Measurements from ENCODE around the gene TXNRD2.
"Not testable (repeated sequence)": the region's sequence is repeated elsewhere in the genome, so short reads cannot be mapped to it uniquely, and the experiment has no call there.

Gene TXNRD2

GRCh38 chr22:19840955-19841640 lies 100.5 kb downstream of the TXNRD2 start:
- no peak for TF ChIP-seq CTCF (IDR thresholded peaks at IDR 0.05; ENCODE audit: extremely low read depth, insufficient read depth, missing control alignments)
- in situ Hi-C loops (cut with MboI; ENCODE audit: low pct_unique_long_range_greater_than_20kb, low sequenced_read_pairs, unreplicated experiment): no loop called here
- DNase-seq (ENCODE audit: low spot score): no peak

GRCh38 chr22:19840059-19840458 lies 101.6 kb downstream of the TXNRD2 start:
- no peak for TF ChIP-seq CTCF (IDR thresholded peaks at IDR 0.05; ENCODE audit: extremely low read depth, insufficient read depth, missing control alignments)
- no peak for DNase-seq (ENCODE audit: low spot score)
- in situ Hi-C loops (cut with MboI; ENCODE audit: low pct_unique_long_range_greater_than_20kb, low sequenced_read_pairs, unreplicated experiment): no loop called here

- in situ Hi-C loops (cut with MboI; ENCODE audit: low pct_unique_long_range_greater_than_20kb, low sequenced_read_pairs, unreplicated experiment): no loop called here
- no peak for TF ChIP-seq CTCF (IDR thresholded peaks at IDR 0.05; ENCODE audit: extremely low read depth, insufficient read depth, missing control alignments)
- DNase-seq (ENCODE audit: low spot score): no peak
These were observed 103.7 kb downstream of the TXNRD2 start for GRCh38 chr22:19837915-19838314.

GRCh38 chr22:19836512-19836911 lies 105.1 kb downstream of the TXNRD2 start:
- in situ Hi-C loops (cut with MboI; ENCODE audit: low pct_unique_long_range_greater_than_20kb, low sequenced_read_pairs, unreplicated experiment): no loop called here
- no peak for TF ChIP-seq CTCF (IDR thresholded peaks at IDR 0.05; ENCODE audit: extremely low read depth, insufficient read depth, missing control alignments)
- DNase-seq (ENCODE audit: low spot score): no peak

- TF ChIP-seq CTCF (IDR thresholded peaks at IDR 0.05; ENCODE audit: extremely low read depth, insufficient read depth, missing control alignments): no peak
- no peak for DNase-seq (ENCODE audit: low spot score)
- in situ Hi-C loops (cut with MboI; ENCODE audit: low pct_unique_long_range_greater_than_20kb, low sequenced_read_pairs, unreplicated experiment): no loop called here
These were observed 107.0 kb downstream of the TXNRD2 start for GRCh38 chr22:19834599-19834998.

GRCh38 chr22:19833327-19833726 lies 108.3 kb downstream of the TXNRD2 start:
- in situ Hi-C loops (cut with MboI; ENCODE audit: low pct_unique_long_range_greater_than_20kb, low sequenced_read_pairs, unreplicated experiment); DNase-seq (ENCODE audit: low spot score): not testable (repeated sequence)

GRCh38 chr22:19832476-19833108 lies 109.0 kb downstream of the TXNRD2 start:
- no peak for DNase-seq (ENCODE audit: low spot score)
- in situ Hi-C loops (cut with MboI; ENCODE audit: low pct_unique_long_range_greater_than_20kb, low sequenced_read_pairs, unreplicated experiment): no loop called here
- no peak for TF ChIP-seq CTCF (IDR thresholded peaks at IDR 0.05; ENCODE audit: extremely low read depth, insufficient read depth, missing control alignments)

GRCh38 chr22:19831979-19832378 lies 109.6 kb downstream of the TXNRD2 start:
- in situ Hi-C loops (cut with MboI; ENCODE audit: low pct_unique_long_range_greater_than_20kb, low sequenced_read_pairs, unreplicated experiment); DNase-seq (ENCODE audit: low spot score): not testable (repeated sequence)
